HepG2 (cell line): ENCODE data around the gene DLG2. TPM values are rescaled to one million over a fixed set of nuclear protein-coding genes. Genes with fewer than 3 reads are reported as not detected.

Source experiments
- ATAC-seq: fragments of 200-7000 bp; cut with Tn5 transposase; 3 replicates; pipeline ENCODE4 v1.9.1; 2020; ENCODE audit warnings: mild to moderate bottlenecking, moderate library complexity
- BruUV-seq: library from RNA; stranded (reverse); fragments of 400-500 nt; replicated peaks from 2 replicates; lab custom pipeline; 2021; lab: Mats Ljungman, UMichigan
- CTCF ChIA-PET: fragments of 300-600 bp; formaldehyde crosslinking; extraction: SDS; loops from one replicate; lab custom pipeline; 2021; ENCODE audit warnings: low total read pairs, inconsistent platforms, low intra/inter-chr PET ratio; lab: Yijun Ruan, JAX
- POLR2A ChIA-PET: fragments of 350-600 bp; sonication (Branson Sonifier 250); formaldehyde crosslinking; loops from one replicate; lab custom pipeline; 2020; ENCODE audit warnings: antibody characterized with exemption, inconsistent platforms; lab: Yijun Ruan, JAX
- DNase-seq: peaks from one replicate; pipeline ENCODE4 v3.0.0-alpha.2; 2015; ENCODE audit warnings: low spot score
- FAIRE-seq: peaks from 3 replicates; lab custom pipeline; 2011; peaks lifted over from hg19 to GRCh38; lab: Jason Lieb, UNC
- H2AFZ ChIP-seq: one replicate; pipeline ENCODE4 v1.6.1; 2011; ENCODE audit warnings: low read length, inconsistent platforms
- H3K27ac ChIP-seq: fragments of 300-600 bp; 3 replicates; pipeline ENCODE4 v1.8.0; 2011; ENCODE audit warnings: mixed run types, mild to moderate bottlenecking, mixed read lengths, low read length, inconsistent platforms; ENCODE audit not compliant: insufficient read depth; ENCODE audit errors: extremely low read length
- H3K27me3 ChIP-seq, 2 experiments: fragments of 200-600 bp in 1 of 2; 2 replicates in 1 of 2; 3 replicates in 1 of 2; pipeline versions ENCODE4 v1.6.0 to v1.8.0; 2011; ENCODE audit warnings: low read length in 2 of 2, mild to moderate bottlenecking in 2 of 2, moderate library complexity in 2 of 2, inconsistent platforms in 1 of 2; ENCODE audit not compliant: insufficient read depth in 2 of 2, control insufficient read depth in 1 of 2
- H3K36me3 ChIP-seq, 2 experiments: fragments of 200-600 bp in 1 of 2; replicated peaks in 1 of 2; 2 replicates in 1 of 2; 3 replicates in 1 of 2; pipeline versions ENCODE4 v1.5.1 to v1.8.0; 2011; ENCODE audit warnings: low read length in 2 of 2, inconsistent platforms in 1 of 2; ENCODE audit not compliant: insufficient read depth in 2 of 2, control insufficient read depth in 1 of 2
- H3K4me1 ChIP-seq: 2 replicates; pipeline ENCODE4 v1.5.1; 2012; ENCODE audit warnings: low read length, inconsistent platforms; ENCODE audit not compliant: insufficient read depth
- H3K4me2 ChIP-seq: 2 replicates; pipeline ENCODE4 v1.6.0; 2011; ENCODE audit warnings: low read depth, low read length, inconsistent platforms
- H3K4me3 ChIP-seq, 3 experiments: fragments of 200-600 bp in 1 of 3; sonication (generic), shearing (Covaris generic) in 1 of 3; replicated peaks in 1 of 3; 2 replicates each; pipeline ENCODE4 v1.5.1; 2011 to 2016; ENCODE audit warnings: low read length in 3 of 3, inconsistent platforms in 2 of 3, low read depth in 2 of 3, mild to moderate bottlenecking in 2 of 3, control low read depth in 1 of 3, mixed read lengths in 1 of 3; ENCODE audit not compliant: insufficient read depth in 1 of 3
- H3K79me2 ChIP-seq: one replicate; pipeline ENCODE4 v1.6.1; 2011; ENCODE audit warnings: low read length, inconsistent platforms; ENCODE audit not compliant: insufficient read depth
- H3K9ac ChIP-seq: 2 replicates; pipeline ENCODE4 v1.6.0; 2011; ENCODE audit warnings: mild to moderate bottlenecking, low read depth, low read length, inconsistent platforms; ENCODE audit not compliant: insufficient read depth
- H3K9me3 ChIP-seq: 2 replicates; pipeline ENCODE4 v1.5.1; 2012; ENCODE audit warnings: mild to moderate bottlenecking, low read length
- H4K20me1 ChIP-seq: 2 replicates; pipeline ENCODE4 v1.6.0; 2011; ENCODE audit warnings: inconsistent platforms, mild to moderate bottlenecking, low read length, moderate library complexity; ENCODE audit not compliant: insufficient read depth
- CEBPB ChIP-seq: IDR thresholded peaks from 2 replicates; pipeline ENCODE4 v1.6.1; 2011; ENCODE audit warnings: low read depth, low read length, improper control_type of control experiment, borderline replicate concordance
- CREB1 ChIP-seq, 2 experiments: fragments of 450-650 bp in 1 of 2; IDR thresholded peaks; 2 replicates each; pipeline ENCODE4 v1.6.1; 2016 to 2017; ENCODE audit warnings: control low read depth in 1 of 2, mild to moderate bottlenecking in 1 of 2, missing compliant biosample characterization in 1 of 2, missing genetic modification characterization in 1 of 2
- HNRNPK ChIP-seq: fragments of 200-400 bp; formaldehyde crosslinking; IDR thresholded peaks from 2 replicates; pipeline ENCODE4 v1.6.1; 2018; ENCODE audit warnings: low read length, low read depth, moderate library complexity, mild to moderate bottlenecking; ENCODE audit not compliant: poor library complexity, severe bottlenecking
- WGBS: methylation state at CpG from one replicate; pipeline ENCODE4 v1.1.6; 2017; ENCODE audit warnings: low lambda C conversion rate; 5-methylcytosine and 5-hydroxymethylcytosine counted together
- in situ Hi-C: cut with HindIII; loops from 2 replicates; pipeline ENCODE4 v1.10.0; 2017; ENCODE audit warnings: low pct_unique_long_range_greater_than_20kb; ENCODE audit not compliant: extremely low pct_ligation_motif_present
- intact Hi-C: fragments of 100-400 bp; cut with micrococcal nuclease; formaldehyde crosslinking; loops from one replicate; pipeline ENCODE4 v1.10.0; 2022; ENCODE audit not compliant: unreplicated experiment
- polyA plus RNA-seq, 8 experiments: library from polyadenylated mRNA; depleted of rRNA in 3 of 8; stranded (reverse) in 7 of 8; unstranded in 1 of 8; fragments of >200 nt; fragmentation: Illumina TruSeq in 4 of 8; extraction: Trizol in 4 of 8; gene quantifications; 2 replicates each; pipeline versions ENCODE4 v1.2.1 to v1.2.3, GENCODE V29; 2011 to 2016; ENCODE audit warnings: low read depth in 4 of 8, missing spikeins in 1 of 8, mixed read lengths in 1 of 8; ENCODE audit not compliant: insufficient read depth in 1 of 8
- total RNA-seq, 5 experiments: library from RNA; depleted of rRNA; stranded (reverse); fragments of >200 nt; fragmentation: Illumina TruSeq; extraction: Trizol; gene quantifications; 2 replicates each; pipeline ENCODE4 v1.2.3, GENCODE V29; 2016; ENCODE audit warnings: low read depth in 1 of 5
- TF ChIP-seq, protein P1 (sequence below): sonication (generic); formaldehyde crosslinking; IDR thresholded peaks from 2 replicates; pipeline ENCODE4 v1.5.1; 2020; ENCODE audit warnings: mild to moderate bottlenecking, missing genetic modification reagents, borderline replicate concordance

Gene DLG2
- total and polyA plus RNA-seq, 2 of the 13 experiments (the other 11 are each of a cell fraction or from before 2014, with no cell fraction given): 0.46 to 1.0 TPM

DNA sequence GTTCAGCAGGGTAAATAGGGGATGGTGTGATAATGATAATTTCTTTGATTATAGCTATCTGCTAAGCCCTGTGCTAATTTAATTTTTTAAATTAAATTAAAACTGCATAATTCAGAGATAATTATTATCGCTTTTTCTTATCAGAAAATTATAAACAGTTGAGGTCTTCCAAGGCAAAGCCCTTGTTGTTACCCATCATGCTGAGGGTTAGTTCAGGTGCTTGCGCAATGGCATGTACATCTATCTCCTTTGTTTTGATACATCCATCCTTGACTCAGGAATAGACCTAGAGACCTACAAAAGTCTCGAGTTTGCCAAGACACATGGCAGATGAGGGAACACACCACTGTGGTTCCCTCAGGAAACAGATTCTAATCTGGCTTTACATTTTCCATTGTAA lies 737.6 kb downstream of the DLG2 start:
- no peak overlapping the region for H3K9ac ChIP-seq
- H3K4me1 ChIP-seq: no peaks in the 10 kb centered on the region
- H3K79me2 ChIP-seq: no peaks in the 10 kb centered on the region
- H3K4me2 ChIP-seq: no peak overlapping the region
- H2AFZ ChIP-seq: no peak overlapping the region
- DNase-seq: no peak
- CTCF ChIA-PET: no interaction called here
- no peak for TF ChIP-seq HNRNPK
- peak; percentile 67; the same call in 1 of the 2 replicates for TF ChIP-seq CEBPB
- no TSS peak for BruUV-seq
- intact Hi-C loops: no loop called here
- no peak for ATAC-seq
- 30% methylated on average over 3 of the region's 3 CpGs for WGBS
- H3K27ac ChIP-seq: no peak overlapping the region
- H4K20me1 ChIP-seq: no peaks in the 10 kb centered on the region
- H3K36me3 ChIP-seq: no peaks in the 10 kb centered on the region
- H3K4me3 ChIP-seq: no peak overlapping the region
- in situ Hi-C loops: no loop called here
- FAIRE-seq: no peak
- H3K27me3 ChIP-seq: no peaks in the 10 kb centered on the region
- H3K9me3 ChIP-seq: no peaks in the 10 kb centered on the region
- POLR2A ChIA-PET: no interaction called here

DNA sequence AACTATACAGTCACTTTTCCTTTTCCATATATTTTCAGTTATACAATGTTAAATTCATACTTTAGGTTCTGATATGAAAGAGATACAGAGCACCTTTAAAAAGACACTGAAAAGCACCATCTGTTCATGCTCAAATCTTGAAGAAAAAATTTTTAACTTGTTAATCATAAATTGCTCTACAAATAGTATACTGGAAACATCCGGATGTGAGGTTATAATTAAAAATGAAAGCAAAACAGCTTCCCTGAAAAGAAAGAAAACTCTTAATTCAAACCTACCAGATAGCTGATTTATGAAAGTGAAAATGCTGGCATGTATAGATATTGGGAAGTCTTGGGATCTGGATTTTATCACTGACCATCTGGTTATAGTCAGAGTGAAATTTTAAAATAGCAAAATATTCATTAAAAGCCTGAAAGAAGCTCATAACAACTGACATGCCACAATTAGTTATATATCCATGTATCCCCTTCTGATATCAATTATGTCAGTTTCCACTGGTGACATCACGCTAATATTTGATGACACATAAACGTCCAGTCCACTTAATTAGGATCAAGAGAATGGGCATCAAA lies 740.0 kb downstream of the DLG2 start:
- 0% methylated on average over 3 of the region's 3 CpGs for WGBS
- in situ Hi-C loops (no loop called here), intact Hi-C loops (no loop called here)
- H3K9ac ChIP-seq: no peak overlapping the region
- H3K9me3 ChIP-seq: no peaks in the 10 kb centered on the region
- DNase-seq: no peak
- no peak overlapping the region for H2AFZ ChIP-seq
- no peaks in the 10 kb centered on the region for H3K79me2 ChIP-seq
- H3K27ac ChIP-seq: no peak overlapping the region
- no TSS peak for BruUV-seq
- ChIA-PET POLR2A (no interaction called here), CTCF (no interaction called here)
- no peaks in the 10 kb centered on the region for H3K4me1 ChIP-seq
- H3K4me2 ChIP-seq: no peak overlapping the region
- TF ChIP-seq, protein P1, sequence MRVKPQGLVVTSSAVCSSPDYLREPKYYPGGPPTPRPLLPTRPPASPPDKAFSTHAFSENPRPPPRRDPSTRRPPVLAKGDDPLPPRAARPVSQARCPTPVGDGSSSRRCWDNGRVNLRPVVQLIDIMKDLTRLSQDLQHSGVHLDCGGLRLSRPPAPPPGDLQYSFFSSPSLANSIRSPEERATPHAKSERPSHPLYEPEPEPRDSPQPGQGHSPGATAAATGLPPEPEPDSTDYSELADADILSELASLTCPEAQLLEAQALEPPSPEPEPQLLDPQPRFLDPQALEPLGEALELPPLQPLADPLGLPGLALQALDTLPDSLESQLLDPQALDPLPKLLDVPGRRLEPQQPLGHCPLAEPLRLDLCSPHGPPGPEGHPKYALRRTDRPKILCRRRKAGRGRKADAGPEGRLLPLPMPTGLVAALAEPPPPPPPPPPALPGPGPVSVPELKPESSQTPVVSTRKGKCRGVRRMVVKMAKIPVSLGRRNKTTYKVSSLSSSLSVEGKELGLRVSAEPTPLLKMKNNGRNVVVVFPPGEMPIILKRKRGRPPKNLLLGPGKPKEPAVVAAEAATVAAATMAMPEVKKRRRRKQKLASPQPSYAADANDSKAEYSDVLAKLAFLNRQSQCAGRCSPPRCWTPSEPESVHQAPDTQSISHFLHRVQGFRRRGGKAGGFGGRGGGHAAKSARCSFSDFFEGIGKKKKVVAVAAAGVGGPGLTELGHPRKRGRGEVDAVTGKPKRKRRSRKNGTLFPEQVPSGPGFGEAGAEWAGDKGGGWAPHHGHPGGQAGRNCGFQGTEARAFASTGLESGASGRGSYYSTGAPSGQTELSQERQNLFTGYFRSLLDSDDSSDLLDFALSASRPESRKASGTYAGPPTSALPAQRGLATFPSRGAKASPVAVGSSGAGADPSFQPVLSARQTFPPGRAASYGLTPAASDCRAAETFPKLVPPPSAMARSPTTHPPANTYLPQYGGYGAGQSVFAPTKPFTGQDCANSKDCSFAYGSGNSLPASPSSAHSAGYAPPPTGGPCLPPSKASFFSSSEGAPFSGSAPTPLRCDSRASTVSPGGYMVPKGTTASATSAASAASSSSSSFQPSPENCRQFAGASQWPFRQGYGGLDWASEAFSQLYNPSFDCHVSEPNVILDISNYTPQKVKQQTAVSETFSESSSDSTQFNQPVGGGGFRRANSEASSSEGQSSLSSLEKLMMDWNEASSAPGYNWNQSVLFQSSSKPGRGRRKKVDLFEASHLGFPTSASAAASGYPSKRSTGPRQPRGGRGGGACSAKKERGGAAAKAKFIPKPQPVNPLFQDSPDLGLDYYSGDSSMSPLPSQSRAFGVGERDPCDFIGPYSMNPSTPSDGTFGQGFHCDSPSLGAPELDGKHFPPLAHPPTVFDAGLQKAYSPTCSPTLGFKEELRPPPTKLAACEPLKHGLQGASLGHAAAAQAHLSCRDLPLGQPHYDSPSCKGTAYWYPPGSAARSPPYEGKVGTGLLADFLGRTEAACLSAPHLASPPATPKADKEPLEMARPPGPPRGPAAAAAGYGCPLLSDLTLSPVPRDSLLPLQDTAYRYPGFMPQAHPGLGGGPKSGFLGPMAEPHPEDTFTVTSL (CRISPR knock-in tag): no peak
- TF ChIP-seq CREB1 (IDR thresholded peaks at IDR 0.05) (peak; percentile 70), CREB1 (CRISPR knock-in tag; IDR thresholded peaks at IDR 0.05) (no peak)
- H4K20me1 ChIP-seq: no peaks in the 10 kb centered on the region
- no peak overlapping the region for H3K4me3 ChIP-seq
- FAIRE-seq: no peak
- no peaks in the 10 kb centered on the region for H3K27me3 ChIP-seq
- no peak for ATAC-seq
- H3K36me3 ChIP-seq: no peaks in the 10 kb centered on the region
